NB4 (cell line): ENCODE measurements around the gene SPIN2B.

ENCODE experiments used
- DNase-seq: peaks from one replicate; pipeline ENCODE4 v3.0.0; 2010; ENCODE audit warnings: low read depth
- H3K4me3 ChIP-seq: one replicate; pipeline ENCODE4 v1.5.1; 2011; ENCODE audit warnings: mild to moderate bottlenecking, low read depth, low read length, moderate library complexity
- CTCF ChIP-seq: IDR thresholded peaks from one replicate; pipeline ENCODE4 v1.5.1; 2012; ENCODE audit warnings: low read depth, low read length
- MAX ChIP-seq: IDR thresholded peaks from 2 replicates; pipeline ENCODE4 v1.6.1; 2011; ENCODE audit warnings: low read depth, low read length
- MYC ChIP-seq: IDR thresholded peaks from 2 replicates; pipeline ENCODE4 v1.6.1; 2011; ENCODE audit warnings: low read depth, low read length
- POLR2A ChIP-seq: IDR thresholded peaks from 2 replicates; pipeline ENCODE4 v1.6.1; 2011; ENCODE audit warnings: mild to moderate bottlenecking; ENCODE audit not compliant: insufficient read length; ENCODE audit errors: extremely low read depth

Gene SPIN2B

GRCh38 chrX:57074458-57074857 is 46.9 kb downstream of the SPIN2B start:
- no peak for DNase-seq
- TF ChIP-seq CTCF (no peak), POLR2A (no peak), MYC (no peak), MAX (no peak)
- no peak overlapping the region for H3K4me3 ChIP-seq

- H3K4me3 ChIP-seq = no peak overlapping the region
- TF ChIP-seq CTCF = no peak
- no peak for TF ChIP-seq MAX
- no peak for TF ChIP-seq POLR2A
- no peak for TF ChIP-seq MYC
- no peak for DNase-seq
Observed at GRCh38 chrX:57070185-57070984, 51.0 kb downstream of the SPIN2B start.
